Raji (cell line): ENCODE measurements around the gene TNP2.

Experiments used
- POLR2A ChIP-seq: IDR thresholded peaks from 2 replicates; pipeline ENCODE4 v1.6.1; 2011; ENCODE audit warnings: low read depth, low read length, control low read depth; ENCODE audit not compliant: insufficient read depth

The TNP2 gene

DNA sequence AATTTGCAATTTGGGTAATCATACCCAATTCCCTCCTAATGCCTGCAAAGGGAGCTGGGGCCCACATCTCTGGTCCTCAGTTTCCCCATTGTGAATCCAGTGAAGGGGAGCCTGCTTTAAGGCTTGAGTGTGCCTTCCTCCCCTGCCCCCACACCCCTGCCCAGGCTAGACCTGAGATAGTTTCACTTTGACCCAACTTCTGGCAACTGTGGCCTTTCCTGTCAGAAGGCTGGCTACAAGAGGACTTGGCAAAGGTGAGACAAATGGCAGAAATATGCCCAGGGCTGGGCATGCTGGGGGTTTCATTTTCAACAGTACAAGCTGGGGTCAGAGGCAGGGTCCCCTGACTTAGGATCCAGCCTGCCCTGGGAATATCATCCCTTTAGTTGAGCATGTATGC lies 23.1 kb downstream of the TNP2 start:
- TF ChIP-seq POLR2A, result no peak

DNA sequence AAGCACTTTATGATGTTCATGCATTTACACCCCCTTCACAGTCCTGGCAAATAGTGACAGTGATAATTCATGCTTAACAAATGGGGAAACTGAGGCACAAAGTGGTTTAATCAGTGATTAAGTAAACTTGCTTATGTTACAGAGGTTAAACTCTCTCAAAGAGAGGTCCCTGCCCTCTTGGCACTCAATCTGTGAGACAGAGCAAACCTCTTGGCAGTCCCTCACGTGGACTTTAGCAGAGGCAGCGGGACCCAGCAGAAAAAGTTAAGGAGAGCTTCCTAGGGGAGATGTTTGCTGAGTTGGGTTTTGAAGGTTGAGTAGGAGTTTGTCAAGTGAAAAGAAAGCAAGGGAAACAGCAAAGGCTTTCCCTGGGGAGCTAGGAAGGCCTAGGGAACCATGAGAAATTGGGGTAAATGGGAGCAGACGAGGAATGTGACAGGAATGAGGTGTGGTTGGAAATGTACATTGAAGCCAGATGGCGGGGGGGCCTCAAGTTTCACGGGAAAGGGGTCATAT lies 23.8 kb downstream of the TNP2 start:
- TF ChIP-seq POLR2A, result no peak

DNA sequence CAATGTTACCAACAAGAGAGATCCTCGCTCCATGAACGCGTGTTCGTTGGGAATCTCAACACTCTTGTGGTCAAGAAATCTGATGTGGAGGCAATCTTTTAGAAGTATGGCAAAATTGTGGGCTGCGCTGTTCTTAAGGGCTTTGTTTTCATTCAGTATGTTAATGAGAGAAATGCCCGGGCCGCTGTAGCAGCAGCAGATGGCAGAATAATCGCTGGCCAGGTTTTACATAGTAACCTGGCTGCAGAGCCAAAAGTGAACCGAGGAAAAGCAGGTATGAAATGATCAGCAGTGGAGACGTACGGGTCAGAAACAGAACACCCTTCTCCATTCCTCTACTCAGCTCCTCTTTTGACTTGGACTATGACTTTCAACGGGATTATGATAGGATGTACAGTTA lies 26.5 kb downstream of the TNP2 start:
- TF ChIP-seq POLR2A, result no peak

DNA sequence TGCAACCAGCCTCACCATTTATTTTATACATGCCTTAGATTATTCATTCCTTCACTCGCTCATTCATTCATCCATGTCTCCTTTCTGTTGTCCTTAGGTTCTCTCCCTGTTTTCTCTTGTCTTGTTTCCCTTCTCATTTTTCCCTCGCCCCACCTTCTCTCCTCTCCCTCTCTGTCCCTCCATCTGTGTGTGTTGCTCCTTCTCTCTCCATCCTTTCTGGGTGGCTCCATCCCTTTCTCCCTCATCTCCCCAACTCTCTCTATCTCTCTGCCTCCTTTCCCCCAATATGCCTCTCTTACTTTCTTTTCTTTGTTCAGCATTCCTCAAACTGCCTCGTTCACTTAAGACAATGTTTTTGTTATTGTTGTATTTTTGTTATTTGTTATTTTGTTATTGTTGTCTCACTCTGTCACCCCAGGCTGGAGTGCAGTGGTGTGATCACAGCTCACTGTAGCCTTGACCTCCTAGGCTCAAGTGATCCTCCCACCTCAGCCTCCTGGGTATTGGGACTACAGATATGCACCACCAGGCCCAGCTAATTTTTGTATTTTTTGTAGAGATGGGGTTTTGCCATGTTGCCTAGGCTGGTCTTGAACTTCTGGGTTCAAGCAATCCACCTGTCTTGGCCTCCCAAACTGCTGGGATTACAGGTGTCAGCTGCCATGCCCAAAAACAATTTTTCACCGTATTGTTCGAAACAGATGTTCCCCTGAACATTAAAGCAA lies 27.5 kb downstream of the TNP2 start:
- no peak for TF ChIP-seq POLR2A

DNA sequence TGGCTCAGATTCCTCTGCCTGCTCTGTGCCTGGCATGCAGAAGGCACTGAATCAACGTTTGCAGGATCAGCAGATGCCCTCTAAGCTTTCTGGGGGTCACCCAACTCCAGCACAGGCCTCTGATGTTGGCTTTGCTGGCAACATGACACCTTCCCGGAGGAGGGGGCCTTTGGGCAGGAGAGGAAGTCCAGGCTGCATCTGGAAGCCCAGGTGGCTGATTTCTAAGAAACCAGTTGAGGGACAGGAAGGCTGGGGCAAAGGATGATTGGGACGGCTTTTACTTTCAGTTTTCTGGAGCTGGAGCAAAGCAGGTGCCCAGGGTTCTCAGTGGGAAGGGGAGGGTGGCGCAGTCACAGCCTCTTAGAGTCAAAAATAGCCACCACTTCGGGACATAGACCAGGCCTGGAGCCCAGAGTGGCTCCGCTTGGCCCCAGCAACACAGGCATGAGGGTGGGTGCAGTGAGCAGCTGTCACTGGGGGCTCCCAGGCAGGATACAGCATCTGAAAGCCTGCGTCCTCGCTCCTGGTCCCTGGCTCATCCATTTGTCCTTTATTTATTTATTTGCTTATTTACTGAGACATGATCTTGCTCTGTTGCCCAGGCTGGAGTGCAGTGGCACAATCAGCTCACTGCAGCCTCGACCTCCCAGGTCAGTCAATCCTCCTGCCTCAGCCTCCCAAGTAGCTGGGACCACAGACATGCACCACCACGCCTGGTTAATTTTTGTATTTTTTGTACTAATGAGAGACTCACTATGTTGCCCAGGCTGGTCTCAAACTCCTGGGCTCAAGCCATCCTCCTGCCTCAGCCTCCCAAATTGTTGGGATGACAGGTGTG lies 28.3 kb downstream of the TNP2 start:
- TF ChIP-seq POLR2A, result no peak

DNA sequence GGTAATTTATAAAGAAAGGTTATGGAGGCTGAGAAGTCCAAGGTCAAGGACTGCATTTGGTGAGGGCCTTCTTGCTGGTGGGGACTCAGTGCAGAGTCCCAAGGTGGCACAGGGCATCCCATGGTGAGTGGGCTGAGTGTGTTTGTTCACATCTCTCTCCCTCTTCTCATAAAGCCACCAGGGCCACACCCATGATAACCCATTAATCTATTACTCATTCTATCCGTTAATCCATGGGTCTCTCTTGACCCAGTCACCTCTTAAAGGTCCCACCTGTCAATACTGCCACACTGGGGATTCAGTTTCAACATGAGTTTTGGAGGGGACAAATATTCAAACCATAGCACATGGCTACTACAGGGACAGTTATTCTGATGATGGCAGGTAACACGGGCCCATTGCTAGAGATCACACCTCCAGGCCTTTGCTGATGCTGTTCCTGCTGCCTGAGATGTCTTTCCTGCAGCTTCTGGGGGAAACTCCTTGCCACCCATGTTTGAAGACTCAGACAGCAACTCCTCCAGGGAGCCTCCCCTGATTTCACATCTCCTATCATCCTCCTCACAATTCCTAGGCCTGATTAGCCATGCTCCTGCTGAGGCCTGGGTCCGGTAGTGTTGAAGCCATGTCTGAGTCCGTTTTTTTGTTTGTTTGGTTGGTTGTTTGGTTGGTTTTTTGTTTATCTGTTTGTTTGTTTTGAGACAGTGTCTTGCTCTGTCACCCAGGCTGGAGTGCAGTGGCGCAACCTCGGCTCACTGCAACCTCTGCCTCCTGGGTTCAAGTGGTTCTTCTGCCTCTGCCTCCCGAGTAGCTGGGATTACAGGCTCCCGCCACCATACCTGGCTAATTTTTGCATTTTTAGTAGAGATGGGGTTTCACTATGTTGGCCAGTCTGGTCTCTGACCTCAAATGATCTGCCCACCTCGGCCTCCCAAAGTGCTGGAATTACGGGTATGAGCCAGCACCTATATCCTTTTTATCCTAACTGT lies 29.2 kb downstream of the TNP2 start:
- TF ChIP-seq POLR2A, result no peak

DNA sequence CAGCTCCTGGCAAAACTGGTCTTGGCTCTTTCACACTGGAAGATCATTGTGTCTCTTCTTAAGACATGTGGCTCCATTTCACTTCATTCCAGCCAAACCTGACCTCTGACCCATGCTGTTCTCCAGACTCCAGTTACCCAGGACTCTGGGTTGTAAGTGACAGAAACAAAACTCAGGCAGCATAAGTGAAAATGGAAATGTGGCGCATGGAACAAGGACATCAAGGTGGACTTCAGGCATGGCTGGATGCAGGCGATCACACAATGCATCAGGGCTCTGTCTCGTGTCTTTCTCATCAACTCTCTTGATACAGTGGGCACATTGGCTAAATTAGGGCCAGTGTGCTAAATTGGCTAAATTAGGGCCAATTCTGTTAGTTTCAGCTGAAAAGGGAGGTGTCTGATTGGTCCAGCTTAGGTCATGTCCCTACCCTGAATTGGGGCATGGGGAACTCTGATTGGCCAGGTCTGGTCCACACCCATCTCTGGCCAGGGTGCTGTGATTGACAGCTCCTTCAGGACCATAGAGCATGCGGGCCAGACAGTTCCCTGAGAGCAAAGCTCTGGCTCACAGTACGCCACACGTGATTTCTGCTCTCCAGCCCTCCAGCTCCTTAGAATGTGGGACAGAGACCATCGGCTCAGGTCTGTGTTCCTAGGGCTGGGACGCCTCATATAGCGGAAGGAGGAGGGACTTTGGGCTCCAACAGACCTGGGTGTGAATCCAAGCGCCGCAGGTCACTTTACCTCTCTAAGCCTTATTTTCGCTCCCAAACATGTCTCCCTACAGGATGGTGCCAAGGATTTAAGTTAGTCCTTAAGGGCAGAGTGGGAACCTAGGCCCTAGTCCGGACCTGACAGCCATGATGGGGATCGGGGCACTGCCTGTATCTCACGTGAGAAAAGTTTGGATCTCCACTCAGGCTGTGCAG lies 30.6 kb downstream of the TNP2 start:
- no peak for TF ChIP-seq POLR2A

DNA sequence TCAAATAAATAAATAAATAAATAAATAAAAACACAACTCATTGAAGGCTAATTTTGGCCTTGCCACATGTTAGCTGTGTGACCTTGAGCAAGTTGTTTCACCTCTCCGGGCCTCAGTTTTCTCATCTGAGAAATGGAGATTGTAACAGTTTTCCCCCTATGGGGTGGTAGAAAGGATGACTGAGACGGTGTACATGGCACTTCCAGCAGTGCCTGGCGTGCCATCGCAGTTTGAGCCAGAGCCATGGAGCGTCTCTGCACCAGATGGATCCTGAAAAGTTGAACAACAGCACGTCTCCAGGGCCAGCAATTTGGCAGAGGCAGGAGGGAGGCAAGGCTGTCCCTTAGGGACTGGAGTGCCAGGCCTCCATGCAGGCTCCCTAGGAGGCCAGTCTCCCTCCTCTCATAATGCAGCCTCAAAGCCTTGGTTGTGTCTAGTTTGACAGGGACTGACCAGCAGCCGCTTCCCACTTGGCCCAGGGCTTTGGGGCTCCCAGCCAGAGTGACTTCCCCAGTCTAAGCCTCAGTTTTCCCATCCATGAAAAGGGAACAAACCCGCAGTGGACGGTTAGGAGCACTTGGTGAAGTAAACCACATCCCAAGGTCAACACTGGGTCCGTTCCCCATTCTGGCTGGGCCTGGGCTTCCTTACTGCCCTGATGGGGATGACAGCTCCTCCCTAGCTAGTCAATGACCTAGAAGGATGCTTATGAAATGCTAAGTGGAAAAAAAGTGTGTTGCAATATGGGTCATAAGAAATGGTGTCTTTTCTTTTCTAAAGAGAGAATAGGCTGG lies 32.5 kb downstream of the TNP2 start:
- no peak for TF ChIP-seq POLR2A

DNA sequence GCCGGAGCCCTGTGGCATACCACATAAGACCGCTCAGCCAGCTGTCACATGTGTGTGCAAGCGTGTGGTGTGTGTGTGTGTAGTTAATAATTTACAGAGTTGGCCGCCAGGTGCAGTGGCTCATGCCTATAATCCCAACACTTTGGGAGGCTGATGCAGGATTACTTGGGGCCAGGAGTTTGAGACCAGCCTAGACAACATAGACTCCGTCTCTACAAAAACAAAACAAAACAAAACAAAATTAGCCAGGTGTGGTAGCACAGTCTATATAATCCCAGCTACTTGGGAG lies 33.5 kb downstream of the TNP2 start:
- TF ChIP-seq POLR2A, result no peak

DNA sequence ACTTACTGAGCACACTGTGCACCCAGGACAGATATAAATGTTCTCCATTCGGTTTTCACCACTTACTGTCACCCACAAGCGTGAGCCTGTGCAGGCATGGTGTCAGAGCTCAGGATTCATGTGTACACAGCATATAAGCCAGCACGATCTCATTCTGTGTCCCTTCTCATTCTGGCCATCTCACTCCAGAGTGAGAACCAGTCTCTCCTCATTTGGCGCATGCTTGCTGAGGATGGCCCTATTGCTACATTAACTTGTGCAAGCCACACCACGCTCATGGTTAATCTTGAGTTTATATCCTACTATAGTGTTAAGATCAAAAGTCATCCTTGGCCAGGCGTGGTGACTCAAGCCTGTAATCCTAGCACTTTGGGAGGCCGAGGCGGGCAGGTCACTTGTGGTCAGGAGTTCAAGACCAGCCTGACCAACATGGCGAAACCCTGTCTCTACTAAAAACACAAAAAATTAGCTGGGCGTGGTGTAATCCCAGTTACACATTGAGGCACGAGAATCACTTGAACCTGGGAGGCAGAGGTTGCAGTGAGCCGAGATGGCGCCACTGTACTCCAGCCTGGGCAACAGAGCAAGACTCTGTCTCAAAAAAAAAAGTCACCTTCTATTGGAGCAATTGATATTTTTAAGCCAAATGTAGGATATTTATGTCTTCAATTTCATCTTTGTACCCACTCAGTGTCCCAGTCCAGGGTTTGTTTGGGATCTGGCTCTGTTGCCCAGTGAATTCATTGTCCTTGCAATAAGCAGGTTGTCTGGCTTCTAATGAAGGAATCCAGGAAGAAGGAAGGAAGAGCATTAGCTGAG lies 34.0 kb downstream of the TNP2 start:
- TF ChIP-seq POLR2A, result no peak

DNA sequence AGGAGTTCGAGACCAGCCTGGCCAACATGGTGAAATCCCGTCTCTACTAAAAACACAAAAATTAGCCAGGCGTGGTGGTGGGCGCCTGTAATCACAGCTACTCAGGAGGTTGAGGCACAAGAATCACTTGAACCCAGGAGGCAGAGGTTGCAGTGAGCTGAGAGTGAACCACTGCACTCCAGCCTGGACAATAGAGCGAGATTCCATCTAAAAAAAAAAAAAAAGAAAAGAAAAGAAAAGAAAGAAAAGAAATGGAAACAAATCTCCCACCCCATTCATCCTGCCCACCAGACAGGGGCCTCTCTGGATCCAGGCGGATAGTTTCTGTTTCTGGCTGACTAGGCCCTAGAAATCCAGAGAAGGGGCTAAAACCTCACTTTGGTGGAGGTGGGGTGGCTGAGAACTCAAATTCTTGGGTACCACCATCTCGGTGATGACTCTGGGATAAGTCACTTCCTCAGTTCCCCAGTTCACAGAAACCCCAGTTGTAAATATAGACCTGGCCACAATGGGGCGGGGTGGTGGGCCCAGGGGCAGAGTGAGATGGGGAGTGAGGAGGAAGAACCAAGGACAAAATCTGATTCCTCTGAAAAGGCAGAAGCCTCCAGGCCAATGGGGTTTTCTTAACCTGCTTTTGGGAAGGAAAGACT lies 35.3 kb downstream of the TNP2 start:
- TF ChIP-seq POLR2A, result no peak
